Activated CD4-positive, alpha-beta T cell treated with anti-CD3 and anti-CD28 coated beads for 36 hours (primary cell): ENCODE data around the gene TTC28. TPM values are rescaled to one million over a fixed set of nuclear protein-coding genes. Genes with fewer than 3 reads are reported as not detected.
"Not testable (repeated sequence)": the region's sequence is repeated elsewhere in the genome, so short reads cannot be mapped to it uniquely, and the experiment has no call there.

Source experiments
- ATAC-seq: fragments of 200-7000 bp; cut with Tn5 transposase; one replicate; pipeline ENCODE4 v1.10.0; 2021; ENCODE audit warnings: mild to moderate bottlenecking, moderate library complexity
- CTCF ChIA-PET: fragments of 350-600 bp; sonication (Branson Sonifier 250); formaldehyde crosslinking; loops from one replicate; lab custom pipeline; 2021; ENCODE audit warnings: antibody characterized with exemption; lab: Charles Lee
- POLR2A ChIA-PET: fragments of 350-600 bp; sonication (Branson Sonifier 250); formaldehyde crosslinking; loops from one replicate; lab custom pipeline; 2021; ENCODE audit warnings: antibody characterized with exemption, inconsistent platforms; lab: Charles Lee
- DNase-seq: peaks from one replicate; pipeline ENCODE4 v3.0.0-alpha.2; 2020
- H3K27ac Mint-ChIP-seq: one replicate; pipeline ENCODE4 v1.8.0; 2021; ENCODE audit warnings: mixed read lengths
- H3K27me3 Mint-ChIP-seq: one replicate; pipeline ENCODE4 v1.8.0; 2021; ENCODE audit warnings: mixed read lengths
- H3K36me3 Mint-ChIP-seq: one replicate; pipeline ENCODE4 v1.8.0; 2021; ENCODE audit warnings: low read depth, mixed read lengths
- H3K4me1 Mint-ChIP-seq: one replicate; pipeline ENCODE4 v1.8.0; 2021; ENCODE audit warnings: mixed read lengths
- H3K4me3 Mint-ChIP-seq: one replicate; pipeline ENCODE4 v1.8.0; 2021; ENCODE audit warnings: mild to moderate bottlenecking, moderate library complexity, mixed read lengths
- H3K9me3 Mint-ChIP-seq: one replicate; pipeline ENCODE4 v1.8.0; 2021; ENCODE audit warnings: low read depth, mixed read lengths
- intact Hi-C, 2 experiments: fragments of 100-400 bp; cut with DNase I in 1 of 2; cut with micrococcal nuclease in 1 of 2; formaldehyde crosslinking; loops; one replicate each; pipeline versions ENCODE4 v1.14.2 to v1.15.1; 2022 to 2024; cut with DNase I, micrococcal nuclease
- total RNA-seq, 2 experiments: library from RNA; stranded (reverse); gene quantifications; one replicate each; pipeline ENCODE4 v1.2.3, GENCODE V29; 2021

The TTC28 gene
- total RNA-seq, 2 experiments from 2014 or later = 1.0 to 1.4 TPM

GRCh38 chr22:28220626-28221363 lies 458.8 kb downstream of the TTC28 start:
- no peak for DNase-seq
- POLR2A ChIA-PET = no interaction called here
- Mint-ChIP-seq H3K27ac (no peak overlapping the region), H3K36me3 (no peaks in the 10 kb centered on the region), H3K27me3 (peaks cover 2% of the 10 kb centered on the region), H3K4me1 (no peaks in the 10 kb centered on the region), H3K4me3 (no peak overlapping the region), H3K9me3 (no peaks in the 10 kb centered on the region)
- CTCF ChIA-PET = interaction anchor here (0.8 kb wide), 1 partner anchor 9 kb away, joined by 3 read pairs; no protein-coding TSS in a partner anchor
- intact Hi-C loops = no loop called here
- no peak for ATAC-seq

DNA sequence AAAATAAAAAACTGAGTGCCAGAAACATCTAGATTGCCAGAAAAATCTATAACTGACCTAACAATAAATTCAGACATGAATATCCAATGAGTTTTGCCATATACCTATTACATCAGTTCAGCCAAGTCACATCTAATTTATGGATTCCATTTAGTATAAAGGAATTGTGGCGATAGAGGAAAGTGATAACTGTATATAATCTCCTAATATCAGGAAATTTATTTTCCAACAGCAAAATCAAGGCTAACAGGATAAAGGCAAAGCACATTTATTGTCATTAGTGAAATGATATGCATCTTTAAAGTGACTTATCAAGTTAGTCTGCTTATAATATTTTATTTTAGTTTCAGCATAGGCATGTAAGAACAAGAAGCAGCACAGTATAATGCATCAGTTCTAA lies 462.4 kb downstream of the TTC28 start:
- H3K36me3 Mint-ChIP-seq = peaks cover 2% of the 10 kb centered on the region
- peaks cover 2% of the 10 kb centered on the region for H3K9me3 Mint-ChIP-seq
- DNase-seq (no peak), ATAC-seq (no peak)
- ChIA-PET POLR2A (no interaction called here), CTCF (no interaction called here)
- H3K27me3 Mint-ChIP-seq = no peaks in the 10 kb centered on the region
- no peak overlapping the region for H3K4me3 Mint-ChIP-seq
- intact Hi-C loops = no loop called here
- no peak overlapping the region for H3K27ac Mint-ChIP-seq
- peaks cover 3% of the 10 kb centered on the region for H3K4me1 Mint-ChIP-seq

- ATAC-seq, POLR2A ChIA-PET, DNase-seq, CTCF ChIA-PET, H3K36me3 Mint-ChIP-seq, intact Hi-C loops, H3K4me1 Mint-ChIP-seq, H3K4me3 Mint-ChIP-seq, H3K27me3 Mint-ChIP-seq, H3K27ac Mint-ChIP-seq: not testable (repeated sequence)
- peaks cover 16% of the 10 kb centered on the region for H3K9me3 Mint-ChIP-seq
Observed at GRCh38 chr22:28214750-28215149, 464.9 kb downstream of the TTC28 start.

- H3K36me3 Mint-ChIP-seq, H3K27me3 Mint-ChIP-seq, H3K4me3 Mint-ChIP-seq, CTCF ChIA-PET, ATAC-seq, H3K4me1 Mint-ChIP-seq, POLR2A ChIA-PET, H3K27ac Mint-ChIP-seq, DNase-seq, intact Hi-C loops: not testable (repeated sequence)
- peaks cover 14% of the 10 kb centered on the region for H3K9me3 Mint-ChIP-seq
Observed at GRCh38 chr22:28209457-28209856, 470.2 kb downstream of the TTC28 start.

GRCh38 chr22:28208787-28209186 lies 470.9 kb downstream of the TTC28 start:
- Mint-ChIP-seq H3K27ac (no peak overlapping the region), H3K27me3 (no peaks in the 10 kb centered on the region), H3K4me3 (no peak overlapping the region), H3K36me3 (no peaks in the 10 kb centered on the region), H3K9me3 (peaks cover 14% of the 10 kb centered on the region), H3K4me1 (no peaks in the 10 kb centered on the region)
- POLR2A ChIA-PET = no interaction called here
- intact Hi-C loops = no loop called here
- CTCF ChIA-PET = interaction anchor here (0.5 kb wide), 1 partner anchor 47 kb away, joined by 3 read pairs; no protein-coding TSS in a partner anchor
- DNase-seq (no peak), ATAC-seq (no peak)

DNA sequence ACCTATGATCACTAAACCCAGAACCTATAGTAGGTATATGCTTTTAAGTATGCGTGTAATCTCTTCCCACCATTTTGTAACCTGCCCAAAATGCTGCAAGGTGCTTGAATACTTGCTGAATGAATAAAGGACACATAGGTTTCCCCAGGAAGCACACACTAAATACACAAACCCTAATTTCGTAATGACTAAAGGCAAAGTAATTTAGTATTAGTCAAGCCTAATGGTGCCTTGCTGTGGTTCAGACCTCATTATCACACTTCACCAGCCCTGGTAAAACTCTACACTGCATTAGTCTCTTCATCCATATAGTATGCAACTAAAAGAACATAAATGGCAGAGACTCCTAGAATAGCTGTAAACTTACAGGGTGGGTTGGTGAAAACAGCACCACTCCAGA lies 471.6 kb downstream of the TTC28 start:
- ChIA-PET POLR2A (no interaction called here), CTCF (no interaction called here)
- H3K27me3 Mint-ChIP-seq = no peaks in the 10 kb centered on the region
- no peak overlapping the region for H3K4me3 Mint-ChIP-seq
- DNase-seq (no peak), ATAC-seq (no peak)
- H3K27ac Mint-ChIP-seq = no peak overlapping the region
- no peaks in the 10 kb centered on the region for H3K4me1 Mint-ChIP-seq
- peaks cover 14% of the 10 kb centered on the region for H3K9me3 Mint-ChIP-seq
- no peaks in the 10 kb centered on the region for H3K36me3 Mint-ChIP-seq
- intact Hi-C loops = no loop called here

- Mint-ChIP-seq H3K4me1 (no peaks in the 10 kb centered on the region), H3K27ac (no peak overlapping the region), H3K4me3 (no peak overlapping the region), H3K36me3 (no peaks in the 10 kb centered on the region), H3K9me3 (peaks cover 14% of the 10 kb centered on the region), H3K27me3 (no peaks in the 10 kb centered on the region)
- intact Hi-C loops = no loop called here
- ATAC-seq (no peak), DNase-seq (no peak)
- CTCF ChIA-PET = no interaction called here
- POLR2A ChIA-PET = no interaction called here
Observed at GRCh38 chr22:28207281-28208030, 472.2 kb downstream of the TTC28 start.

- intact Hi-C loops = no loop called here
- CTCF ChIA-PET = no interaction called here
- peaks cover 6% of the 10 kb centered on the region for H3K9me3 Mint-ChIP-seq
Observed at GRCh38 chr22:28205926-28206325, 473.7 kb downstream of the TTC28 start.

GRCh38 chr22:28204382-28204781 lies 475.3 kb downstream of the TTC28 start:
- H3K9me3 Mint-ChIP-seq = no peaks in the 10 kb centered on the region
- H3K4me1 Mint-ChIP-seq = no peaks in the 10 kb centered on the region
- CTCF ChIA-PET = no interaction called here
- H3K27me3 Mint-ChIP-seq = no peaks in the 10 kb centered on the region
- H3K4me3 Mint-ChIP-seq = no peak overlapping the region
- POLR2A ChIA-PET = no interaction called here
- H3K36me3 Mint-ChIP-seq = no peaks in the 10 kb centered on the region
- DNase-seq (no peak), ATAC-seq (no peak)
- no peak overlapping the region for H3K27ac Mint-ChIP-seq
- intact Hi-C loops = no loop called here

More at GRCh38 chr22:28205926-28206325, 473.7 kb downstream of the TTC28 start:
- DNase-seq (no peak), ATAC-seq (no peak)
- Mint-ChIP-seq H3K27me3 (no peaks in the 10 kb centered on the region), H3K4me3 (no peak overlapping the region), H3K36me3 (no peaks in the 10 kb centered on the region), H3K4me1 (no peaks in the 10 kb centered on the region), H3K27ac (no peak overlapping the region)
- POLR2A ChIA-PET = no interaction called here

DNA sequence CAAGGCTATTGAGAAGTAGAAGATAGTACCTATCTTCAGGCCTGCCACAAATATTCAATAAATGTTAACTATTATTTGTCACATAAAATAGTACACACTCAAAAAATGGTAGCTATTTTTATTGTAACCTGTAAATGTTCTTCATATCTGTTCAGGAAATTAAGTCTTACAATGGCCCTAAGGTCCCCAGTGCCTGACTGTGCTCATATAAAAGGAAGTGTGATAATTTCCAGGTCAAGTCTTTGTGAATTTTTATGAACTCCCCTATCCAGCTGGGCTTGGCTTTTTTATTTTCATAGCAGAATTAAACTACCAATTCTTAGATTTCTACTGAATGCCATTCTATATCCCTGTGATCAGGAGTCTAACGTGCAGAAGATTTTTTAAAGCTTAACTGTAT lies 476.4 kb downstream of the TTC28 start:
- no peak for ATAC-seq
- ChIA-PET CTCF (no interaction called here), POLR2A (no interaction called here)
- Mint-ChIP-seq H3K27ac (no peak overlapping the region), H3K4me3 (no peak overlapping the region), H3K27me3 (no peaks in the 10 kb centered on the region), H3K36me3 (no peaks in the 10 kb centered on the region), H3K9me3 (no peaks in the 10 kb centered on the region), H3K4me1 (no peaks in the 10 kb centered on the region)
- DNase-seq = no peak
- intact Hi-C loops = no loop called here

GRCh38 chr22:28198692-28199091 lies 480.9 kb downstream of the TTC28 start:
- H3K9me3 Mint-ChIP-seq = peaks cover 5% of the 10 kb centered on the region
- peaks cover 4% of the 10 kb centered on the region for H3K27me3 Mint-ChIP-seq
- POLR2A ChIA-PET = no interaction called here
- ATAC-seq = no peak
- CTCF ChIA-PET = no interaction called here
- no peaks in the 10 kb centered on the region for H3K4me1 Mint-ChIP-seq
- no peak for DNase-seq
- intact Hi-C loops = no loop called here
- no peaks in the 10 kb centered on the region for H3K36me3 Mint-ChIP-seq
- H3K4me3 Mint-ChIP-seq = no peak overlapping the region
- H3K27ac Mint-ChIP-seq = no peak overlapping the region

DNA sequence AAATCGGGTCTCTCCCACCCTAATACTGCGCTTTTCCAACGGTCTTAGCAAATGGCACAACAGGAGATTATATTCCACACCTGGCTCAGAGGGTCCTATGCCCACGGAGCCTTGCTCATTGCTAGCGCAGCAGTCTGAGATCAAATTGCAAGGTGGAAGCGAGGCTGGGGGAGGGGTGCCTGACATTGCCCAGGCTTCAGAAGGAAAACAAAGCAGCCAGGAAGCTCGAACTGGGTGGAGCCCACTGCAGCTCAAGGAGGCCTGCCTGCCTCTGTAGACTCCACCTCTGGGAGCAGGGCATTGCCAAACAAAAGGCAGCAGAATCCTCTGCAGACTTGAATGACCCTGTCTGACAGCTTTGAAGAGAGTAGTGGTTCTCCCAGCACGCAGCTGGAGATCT lies 488.1 kb downstream of the TTC28 start:
- H3K4me1 Mint-ChIP-seq, intact Hi-C loops, H3K4me3 Mint-ChIP-seq, H3K36me3 Mint-ChIP-seq, ATAC-seq, POLR2A ChIA-PET, DNase-seq, H3K27me3 Mint-ChIP-seq, H3K27ac Mint-ChIP-seq, H3K9me3 Mint-ChIP-seq, CTCF ChIA-PET: not testable (repeated sequence)
